GM19395 (cell line): ENCODE measurements around the gene MUSK.
"Not testable (repeated sequence)": the region's sequence is repeated elsewhere in the genome, so short reads cannot be mapped to it uniquely, and the experiment has no call there.

ENCODE experiments used
- ATAC-seq: cut with Tn5 transposase; IDR thresholded peaks from one replicate; pipeline ENCODE4 v1.9.1; 2021; ENCODE audit warnings: mild to moderate bottlenecking, moderate library complexity; ENCODE audit not compliant: unreplicated experiment

MUSK gene

DNA sequence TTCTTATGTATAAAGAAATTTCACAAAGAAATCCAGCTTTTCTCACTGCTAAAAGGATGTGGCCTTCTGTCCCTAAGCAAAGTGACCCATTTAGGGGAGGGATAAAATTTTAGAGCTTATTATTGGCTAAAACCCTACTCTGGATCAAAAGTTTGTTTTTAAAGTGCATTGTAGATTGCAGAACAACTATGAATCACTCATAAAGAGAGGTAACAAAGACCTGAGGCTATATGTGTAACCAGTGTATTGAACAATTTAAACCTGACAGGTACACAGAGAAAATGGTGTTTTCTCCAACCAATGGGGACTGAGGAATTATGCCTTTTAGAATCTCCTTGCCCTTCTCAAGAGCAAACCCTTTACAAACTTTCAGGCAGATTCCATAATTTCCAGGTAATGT, 86.6 kb downstream of the MUSK start:
- ATAC-seq = no peak

DNA sequence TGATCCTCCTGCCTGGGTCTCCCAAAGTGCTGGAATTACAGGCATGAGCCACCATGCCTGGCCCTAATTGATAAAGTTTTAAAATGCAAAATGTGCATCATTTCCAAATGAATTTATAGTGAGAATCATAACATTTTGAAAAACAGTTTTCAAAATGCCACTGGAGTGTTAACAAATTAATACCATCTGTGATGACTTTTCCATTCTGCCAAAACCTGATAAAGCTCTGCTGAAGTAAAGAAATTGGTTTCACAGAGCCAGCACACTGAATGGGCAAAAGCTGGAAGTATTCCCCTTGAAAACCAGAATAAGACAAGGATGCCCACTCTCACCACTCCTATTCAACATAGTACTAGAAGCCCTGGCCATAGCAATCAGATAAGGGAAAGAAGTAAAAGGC, 89.6 kb downstream of the MUSK start:
- no peak for ATAC-seq

DNA sequence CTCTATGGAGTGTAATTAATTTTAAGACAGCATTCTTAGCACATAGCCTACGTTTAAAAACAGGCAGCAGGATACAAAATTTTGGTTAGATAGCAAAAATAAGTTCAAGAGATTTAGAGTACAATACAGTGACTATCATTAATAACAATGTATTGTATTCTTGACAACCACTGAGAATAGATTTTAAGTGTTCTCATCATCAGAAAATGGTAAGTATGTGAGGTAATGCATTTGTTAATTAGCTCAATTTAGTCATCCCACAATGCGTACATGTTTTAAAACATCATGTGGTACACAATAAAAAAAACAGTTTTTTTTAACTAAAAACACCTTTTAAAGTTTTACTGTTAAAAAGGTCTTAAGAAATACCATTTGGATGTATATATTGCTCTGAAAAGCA, 94.2 kb downstream of the MUSK start:
- no peak for ATAC-seq

DNA sequence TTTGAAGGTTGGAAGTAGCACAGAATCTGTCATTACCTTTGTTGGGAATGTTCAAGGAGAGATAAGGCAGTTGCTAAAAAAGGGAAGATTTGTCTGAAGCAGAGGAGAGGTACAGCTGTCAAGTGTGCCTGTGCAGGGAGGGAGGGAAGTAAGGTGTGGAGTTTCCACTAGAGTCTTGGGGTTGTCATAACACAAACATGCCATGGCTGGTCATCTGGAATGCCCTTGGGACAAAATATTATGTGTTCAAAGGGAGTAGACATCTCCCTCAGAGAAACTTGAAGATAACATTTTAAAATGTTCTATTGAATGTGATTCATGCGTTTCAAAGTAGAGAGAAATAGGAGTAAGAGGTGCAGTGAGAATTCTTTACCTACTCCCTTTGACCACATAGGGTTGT, 95.0 kb downstream of the MUSK start:
- no peak for ATAC-seq

DNA sequence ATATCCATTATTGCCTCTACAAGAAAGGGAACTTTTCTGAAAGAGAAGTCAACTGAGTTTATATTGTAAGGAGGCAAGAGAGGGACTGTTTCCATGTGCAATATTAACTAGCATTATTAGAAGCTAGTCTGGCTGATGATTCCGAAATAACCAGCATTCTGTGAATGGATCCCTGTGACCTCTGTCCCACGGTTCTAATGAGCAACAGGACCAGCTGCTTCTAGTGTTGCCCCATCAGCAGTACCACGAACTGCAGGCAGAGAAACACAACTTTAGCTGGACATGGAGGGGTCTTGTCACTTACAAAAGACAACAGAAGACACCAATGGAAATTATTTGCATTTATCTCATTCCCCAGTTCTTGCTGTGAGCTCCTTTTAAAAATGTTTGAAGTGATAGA, 95.4 kb downstream of the MUSK start:
- ATAC-seq = no peak

DNA sequence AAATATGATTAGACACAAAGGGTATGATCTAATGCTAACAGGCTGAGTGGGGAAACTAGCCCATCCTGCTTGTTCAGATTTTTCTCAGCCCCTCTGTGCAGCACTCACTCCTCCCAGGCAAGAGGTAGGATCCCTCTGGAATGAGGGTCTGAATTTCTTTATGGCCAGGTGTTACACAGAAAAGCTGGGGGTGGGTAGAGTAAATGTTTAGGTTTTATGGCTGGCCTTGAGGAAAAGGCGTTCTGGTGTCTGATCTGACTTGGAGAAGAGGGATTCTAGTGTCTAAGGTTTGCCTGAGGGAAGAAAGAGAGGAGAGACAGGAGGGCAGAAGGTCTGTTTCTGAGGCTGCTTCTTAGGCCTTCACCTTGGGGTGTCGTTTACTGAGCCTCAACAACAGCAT, 97.3 kb downstream of the MUSK start:
- ATAC-seq = no peak

DNA sequence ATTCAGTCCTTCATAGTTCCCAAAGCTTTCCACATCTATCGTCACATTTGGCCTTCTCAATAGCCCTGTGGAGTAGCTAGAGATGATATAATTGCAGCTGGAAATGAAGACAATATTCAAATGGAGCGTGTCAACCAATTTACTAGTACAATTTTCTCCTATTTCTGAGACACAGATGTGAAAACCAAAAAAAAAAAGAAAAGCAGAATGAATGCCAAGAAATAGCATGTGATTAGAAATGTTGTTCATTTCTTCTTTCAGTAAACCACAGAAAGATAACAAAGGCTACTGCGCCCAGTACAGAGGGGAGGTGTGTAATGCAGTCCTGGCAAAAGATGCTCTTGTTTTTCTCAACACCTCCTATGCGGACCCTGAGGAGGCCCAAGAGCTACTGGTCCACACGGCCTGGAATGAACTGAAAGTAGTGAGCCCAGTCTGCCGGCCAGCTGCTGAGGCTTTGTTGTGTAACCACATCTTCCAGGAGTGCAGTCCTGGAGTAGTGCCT, 99.0 kb downstream of the MUSK start:
- ATAC-seq = no peak

DNA sequence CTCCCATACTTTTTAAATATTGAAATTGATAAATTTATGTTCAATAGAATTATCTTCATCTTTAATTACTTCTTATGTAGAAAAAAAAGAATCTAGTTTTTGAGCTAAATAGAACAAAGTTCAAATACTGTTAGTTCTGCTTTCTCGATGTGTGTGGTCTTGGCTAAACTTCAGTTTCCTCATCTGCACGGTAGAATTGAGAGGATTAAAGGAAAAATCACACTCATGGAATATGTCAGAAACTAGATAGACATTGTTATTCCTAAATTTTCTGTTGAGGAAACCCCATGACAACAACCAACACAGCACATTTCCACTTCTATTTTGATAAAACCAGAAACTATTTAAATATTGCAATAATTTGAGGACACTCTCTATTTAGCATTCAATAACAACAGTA, 100.3 kb downstream of the MUSK start:
- ATAC-seq = no peak

DNA sequence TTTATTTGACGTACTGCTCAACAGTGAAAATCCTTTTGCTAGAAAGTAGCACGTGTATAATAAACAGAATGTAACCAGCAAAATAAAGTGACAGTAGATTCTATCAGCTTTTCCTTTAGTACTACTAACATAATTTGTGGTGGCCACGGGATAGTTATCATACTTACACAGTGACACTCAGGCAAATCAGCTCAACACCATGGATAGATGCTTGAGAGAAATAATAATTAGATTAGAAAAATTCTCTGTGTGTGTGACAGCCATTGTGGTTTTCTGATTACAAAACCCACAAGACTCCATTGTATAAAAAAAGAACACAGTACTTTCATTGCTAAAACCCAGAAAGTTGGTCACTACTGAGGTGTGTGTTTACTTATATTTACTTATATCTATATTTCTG, 101.1 kb downstream of the MUSK start:
- no peak for ATAC-seq

DNA sequence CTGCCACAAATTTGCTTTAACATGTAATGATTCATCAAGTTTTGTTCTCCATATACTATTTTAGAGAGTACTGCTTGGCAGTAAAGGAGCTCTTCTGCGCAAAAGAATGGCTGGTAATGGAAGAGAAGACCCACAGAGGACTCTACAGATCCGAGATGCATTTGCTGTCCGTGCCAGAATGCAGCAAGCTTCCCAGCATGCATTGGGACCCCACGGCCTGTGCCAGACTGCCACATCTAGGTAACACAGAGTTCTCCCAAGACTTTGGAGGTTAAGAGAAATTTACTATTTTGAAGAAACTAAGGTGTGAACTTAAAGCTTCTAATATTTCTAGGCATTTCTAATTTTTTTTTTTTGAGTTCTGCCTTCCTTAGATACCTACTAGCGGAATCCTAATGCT, 107.1 kb downstream of the MUSK start:
- ATAC-seq = no peak

DNA sequence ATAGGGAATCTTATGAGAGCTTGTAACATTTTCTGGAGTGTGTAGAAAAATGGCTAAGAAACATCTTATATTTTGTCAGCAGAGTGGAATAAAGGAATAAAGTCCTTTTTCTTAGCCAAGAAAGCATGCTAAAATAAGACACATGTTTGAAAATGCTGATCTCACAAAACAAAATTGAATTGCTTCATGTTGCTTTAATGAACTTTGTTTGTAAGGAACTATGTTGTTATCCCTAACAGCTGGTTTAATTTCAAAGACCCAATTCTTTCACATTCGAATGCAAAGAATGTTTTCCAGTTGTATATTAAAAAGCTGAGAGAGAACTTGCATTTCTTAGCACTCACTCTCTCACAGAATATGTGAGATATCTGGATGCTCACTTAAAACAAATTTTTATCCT, 107.6 kb downstream of the MUSK start:
- no peak for ATAC-seq

DNA sequence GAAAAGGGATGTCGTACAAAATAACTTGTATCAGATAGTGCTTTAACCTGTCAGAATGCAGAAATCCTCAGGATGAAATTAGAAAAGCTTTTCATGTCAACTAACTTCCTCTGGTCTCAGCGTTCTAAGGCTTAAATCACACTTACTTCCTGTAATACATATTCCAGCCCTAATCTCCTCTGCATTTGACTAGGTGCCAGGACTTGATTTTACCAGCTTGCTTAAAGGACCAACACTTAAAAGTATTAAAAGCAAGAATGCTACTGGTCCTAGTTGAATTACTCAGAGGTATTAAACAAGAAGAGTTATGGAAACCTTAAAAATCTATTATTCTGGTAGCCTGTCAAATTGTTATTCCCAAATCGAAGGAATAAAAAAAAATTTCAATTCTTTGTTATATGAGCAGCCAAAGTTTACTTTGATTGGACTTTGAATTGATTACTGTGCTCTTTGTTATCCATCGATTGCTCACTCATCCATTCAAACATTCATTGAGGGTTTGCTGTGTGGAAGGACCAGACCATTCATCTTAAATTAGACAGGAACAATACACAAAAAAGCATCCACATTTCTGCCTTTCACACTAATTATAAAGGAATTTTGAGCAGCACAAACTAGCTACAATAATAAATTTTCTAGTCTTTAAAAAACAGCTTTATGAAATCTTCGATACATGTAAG, 108.7 kb downstream of the MUSK start:
- ATAC-seq = no peak

DNA sequence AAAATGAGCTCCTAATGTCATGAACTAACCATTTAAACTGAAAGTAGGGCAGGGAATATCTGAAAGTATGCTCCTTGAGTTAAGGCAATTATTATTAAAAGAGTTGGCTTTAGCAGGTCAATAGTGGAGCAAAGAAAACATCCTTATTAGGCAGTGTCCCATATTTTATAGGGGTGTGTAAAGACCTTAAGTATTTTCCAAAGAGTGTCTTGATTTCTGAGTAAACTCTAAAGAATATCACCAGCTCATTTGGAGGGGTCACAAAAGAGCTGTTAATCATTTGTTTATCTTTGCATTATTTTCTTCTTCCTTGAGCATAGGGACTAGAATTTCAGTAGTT, 109.3 kb downstream of the MUSK start:
- ATAC-seq = no peak

DNA sequence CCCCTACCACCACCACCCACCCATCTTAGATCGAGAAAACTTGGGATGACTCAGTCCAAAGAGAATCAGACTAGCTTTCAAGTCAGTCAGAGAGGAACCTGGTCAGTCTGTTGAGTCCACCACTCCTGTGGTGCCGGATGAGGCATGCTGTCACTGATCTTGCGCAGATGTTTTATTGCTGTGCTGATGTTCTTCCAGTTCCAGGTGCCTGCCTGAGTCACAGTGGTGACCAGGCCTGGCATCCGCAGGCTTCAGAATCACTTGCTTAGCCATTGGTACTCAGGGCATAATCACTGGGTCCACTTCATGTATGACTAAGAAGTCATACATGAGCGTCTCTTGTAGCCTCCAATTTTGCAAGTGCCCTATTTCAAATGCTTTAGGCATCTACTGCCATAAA, 114.1 kb downstream of the MUSK start:
- ATAC-seq = no peak

DNA sequence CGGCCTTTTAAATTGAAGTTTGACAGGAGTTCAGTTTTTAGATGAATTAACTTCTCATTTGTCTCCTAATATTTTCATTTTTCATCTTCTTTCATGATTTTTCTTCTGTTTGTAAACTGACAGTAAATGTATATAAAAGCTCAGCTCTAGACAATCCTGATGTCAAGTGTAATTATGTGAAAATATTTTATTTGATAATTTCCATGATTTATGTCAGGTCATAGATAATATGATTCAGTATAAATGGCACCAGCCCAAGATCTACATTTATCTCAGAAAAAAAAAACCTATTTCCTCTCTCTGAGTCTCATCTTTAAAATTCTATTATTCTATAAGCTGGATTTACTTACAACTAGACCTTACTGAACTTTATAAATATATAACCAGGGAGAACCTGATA, 115.7 kb downstream of the MUSK start:
- no peak for ATAC-seq

DNA sequence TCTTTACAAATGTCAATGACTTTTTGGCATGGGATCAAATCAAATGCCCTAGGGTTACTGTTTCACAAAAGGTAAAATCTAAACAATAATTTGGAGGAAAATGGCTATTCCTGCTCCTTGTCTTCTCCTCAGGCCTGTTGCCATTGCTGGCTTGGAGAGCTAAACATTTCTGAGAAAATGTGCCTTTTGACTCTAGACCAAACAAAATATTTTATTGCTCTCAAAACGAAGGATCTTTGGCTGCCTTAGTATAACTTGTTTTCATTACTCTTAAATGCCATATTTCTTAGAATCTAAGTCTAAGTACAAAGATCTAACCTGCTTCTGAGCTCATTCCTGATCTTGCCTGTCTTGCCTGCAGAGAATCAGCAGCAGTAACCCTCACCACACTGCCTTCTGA, 116.6 kb downstream of the MUSK start:
- ATAC-seq = no peak

DNA sequence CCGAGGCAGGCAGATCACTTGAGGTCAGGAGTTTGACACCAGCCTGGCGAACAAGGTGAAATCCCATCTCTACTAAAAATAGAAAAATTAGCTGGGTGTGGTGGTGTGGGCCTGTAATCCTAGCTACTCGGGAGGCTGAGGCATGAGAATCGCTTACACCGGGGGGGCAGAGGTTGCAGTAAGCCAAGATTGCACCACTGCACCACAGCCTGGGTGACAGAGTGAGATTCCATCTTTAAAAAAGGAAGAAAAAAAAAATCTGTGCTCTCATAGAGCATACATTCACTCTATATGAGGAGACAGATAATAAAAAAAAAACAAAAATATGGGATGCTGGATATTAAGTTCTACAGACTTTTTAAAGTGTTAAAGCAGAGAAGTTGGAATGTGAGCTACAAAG, 119.8 kb downstream of the MUSK start:
- not testable (repeated sequence) for ATAC-seq

DNA sequence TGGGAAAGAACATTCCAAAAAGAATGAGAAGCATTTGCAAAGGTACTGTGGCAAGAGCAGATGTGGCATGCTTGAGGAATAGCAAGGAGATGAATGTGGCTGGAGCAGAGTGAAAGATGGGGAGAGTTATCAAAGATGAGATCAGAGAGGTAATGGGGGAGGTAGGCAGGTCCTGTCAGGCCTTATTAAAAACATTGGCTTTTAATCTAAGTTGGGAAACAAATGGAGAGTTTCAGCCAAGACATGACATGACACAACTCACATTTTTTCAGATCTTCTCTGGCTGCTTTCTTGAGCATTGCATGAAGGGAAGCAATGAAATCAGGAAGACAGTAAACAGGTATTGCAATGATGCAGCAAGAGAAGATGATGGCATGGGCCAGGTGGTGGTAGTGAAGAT, 120.3 kb downstream of the MUSK start:
- ATAC-seq = no peak

DNA sequence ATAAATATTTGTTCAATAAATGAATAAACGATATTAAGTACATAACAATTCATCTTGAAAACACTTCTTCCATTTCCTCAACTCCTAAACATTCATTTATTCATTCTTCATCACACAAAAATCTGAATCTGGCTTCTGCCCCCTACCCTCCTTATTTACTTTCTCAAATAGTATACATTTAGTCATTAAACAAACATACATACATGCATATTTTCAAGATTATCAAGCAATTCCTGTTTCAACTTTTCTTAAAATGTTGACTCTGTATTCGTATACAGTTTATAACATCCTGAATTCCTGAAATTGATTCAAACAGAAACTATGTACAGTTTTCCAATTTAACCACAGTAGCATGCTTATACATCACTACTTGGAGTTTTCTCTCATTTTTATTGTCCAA, 129.0 kb downstream of the MUSK start:
- ATAC-seq = no peak

DNA sequence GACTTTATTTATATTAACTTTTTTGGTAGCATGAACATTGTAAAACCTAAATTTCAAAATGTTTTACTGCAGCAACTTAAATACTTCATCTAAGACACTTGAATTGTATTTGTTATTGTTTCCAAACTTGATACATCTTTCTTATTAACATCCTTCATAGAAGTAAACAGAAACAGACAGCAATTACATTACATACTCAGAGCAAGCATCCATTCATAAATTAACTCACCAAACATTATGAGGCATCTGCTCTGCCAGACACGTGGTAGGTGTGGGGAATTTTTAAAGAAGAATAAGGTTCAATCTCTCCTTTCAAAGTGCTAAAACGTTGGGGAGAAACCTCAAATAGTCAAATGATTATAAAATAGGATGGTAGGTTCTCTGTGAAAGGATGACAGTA, 130.8 kb downstream of the MUSK start:
- ATAC-seq = no peak

DNA sequence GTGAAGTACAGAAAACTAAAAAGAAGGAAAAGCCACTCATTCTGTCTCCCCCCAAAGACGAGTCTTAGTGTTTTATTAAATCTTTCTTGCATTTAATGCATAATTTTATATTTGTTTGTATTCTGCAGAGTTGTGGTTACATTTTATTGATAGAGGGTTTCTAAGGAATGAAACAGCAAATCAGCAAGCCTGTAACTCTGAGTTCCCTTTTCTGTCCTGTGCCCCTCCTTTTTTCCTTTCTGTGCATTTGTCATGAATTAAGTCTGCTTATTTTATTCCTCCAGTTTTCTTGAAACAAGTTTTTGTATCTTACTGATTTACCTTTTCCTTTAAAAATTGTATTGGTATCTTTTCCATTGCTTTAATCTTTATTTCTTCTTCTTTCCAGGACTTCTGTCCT, 132.8 kb downstream of the MUSK start:
- no peak for ATAC-seq

DNA sequence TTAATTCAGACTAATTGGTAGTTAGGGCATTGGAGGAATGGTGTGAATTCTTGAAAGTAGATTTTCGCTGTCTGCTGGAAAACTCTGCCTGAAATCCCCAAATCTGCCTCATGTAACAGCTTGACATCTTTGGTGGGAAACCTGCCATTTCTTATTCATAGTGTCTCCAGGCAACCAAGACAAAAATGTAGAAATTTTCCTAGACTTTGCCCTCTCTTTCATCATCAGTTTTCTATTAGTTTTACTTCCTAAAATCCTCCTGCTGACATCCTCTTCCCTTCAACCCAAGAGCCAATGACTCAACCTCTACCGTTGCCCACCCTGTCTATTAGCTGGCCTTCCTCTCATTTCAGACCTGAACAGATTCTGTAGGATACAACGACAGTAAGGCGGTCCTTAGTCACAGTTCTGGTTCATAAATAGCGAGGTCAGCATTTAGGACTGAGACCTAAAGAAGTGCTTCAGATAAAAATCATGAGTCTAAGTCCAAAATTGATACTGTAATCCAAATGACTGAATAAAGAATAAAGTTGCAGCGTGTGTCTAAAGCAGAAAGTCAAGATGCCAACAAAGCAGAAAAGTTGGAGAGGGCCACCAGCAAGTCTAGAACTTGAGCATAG, 133.9 kb downstream of the MUSK start:
- ATAC-seq = no peak

DNA sequence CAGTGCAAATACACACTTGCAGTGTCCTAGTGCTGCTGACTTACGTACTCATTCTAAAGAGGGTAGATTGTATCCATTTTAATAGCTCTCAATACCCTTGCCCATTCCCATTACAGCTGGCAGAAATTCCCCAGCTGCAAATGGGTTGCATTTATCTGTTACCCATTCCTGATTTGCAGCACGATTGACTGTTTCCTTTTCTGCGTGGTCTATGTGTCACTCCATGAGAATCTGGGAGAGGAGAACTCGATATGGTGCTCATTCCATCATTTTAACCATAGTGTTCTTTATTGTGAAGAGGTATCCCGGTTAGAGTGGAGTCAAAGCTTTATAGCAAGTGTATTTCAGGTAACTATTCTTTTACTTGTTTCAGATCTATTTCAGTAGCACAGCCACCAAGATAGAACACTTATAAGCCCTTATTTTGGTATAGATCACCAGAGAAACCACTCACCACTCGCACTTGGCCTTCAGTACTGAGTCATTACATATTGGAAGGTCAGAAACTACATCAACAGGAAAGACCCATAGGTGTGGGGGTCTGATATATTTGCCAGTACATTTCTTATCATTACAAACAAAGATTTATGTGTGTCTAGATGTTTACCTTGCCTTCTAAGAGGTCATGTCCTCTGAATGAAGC, 139.5 kb downstream of the MUSK start:
- peak; percentile 73 for ATAC-seq
